Raji (cell line): ENCODE results near the gene TMEM209.

ENCODE experiments used
- POLR2A ChIP-seq: IDR thresholded peaks from 2 replicates; pipeline ENCODE4 v1.6.1; 2011; ENCODE audit warnings: low read depth, low read length, control low read depth; ENCODE audit not compliant: insufficient read depth

The TMEM209 gene

GRCh38 chr7:130127821-130128317 is 77.3 kb downstream of the TMEM209 start:
- no peak for TF ChIP-seq POLR2A

GRCh38 chr7:130127404-130127803 is 77.8 kb downstream of the TMEM209 start:
- no peak for TF ChIP-seq POLR2A

- no peak for TF ChIP-seq POLR2A
Observed at GRCh38 chr7:130124711-130125110, 80.5 kb downstream of the TMEM209 start.

GRCh38 chr7:130123501-130123900 is 81.7 kb downstream of the TMEM209 start:
- TF ChIP-seq POLR2A, result no peak

GRCh38 chr7:130118801-130119200 is 86.4 kb downstream of the TMEM209 start:
- no peak for TF ChIP-seq POLR2A

GRCh38 chr7:130118294-130118693 is 86.9 kb downstream of the TMEM209 start:
- no peak for TF ChIP-seq POLR2A

GRCh38 chr7:130114776-130115175 is 90.4 kb downstream of the TMEM209 start:
- no peak for TF ChIP-seq POLR2A
